HCT116 (cell line): ENCODE data around the gene CERS6. TPM values are rescaled to one million over a fixed set of nuclear protein-coding genes. Genes with fewer than 3 reads are reported as not detected.

Source experiments
- ATAC-seq: fragments of 200-7000 bp; cut with Tn5 transposase; 2 replicates; pipeline ENCODE4 v1.9.1; 2020; ENCODE audit warnings: mild to moderate bottlenecking, moderate library complexity
- BruUV-seq: library from RNA; stranded (reverse); fragments of 400-500 nt; replicated peaks from 2 replicates; lab custom pipeline; 2021; lab: Mats Ljungman, UMichigan
- CTCF ChIA-PET: fragments of 300-600 bp; sonication (Branson Sonifier 250); formaldehyde crosslinking; loops from one replicate; lab custom pipeline; 2021; ENCODE audit warnings: antibody characterized with exemption; lab: Charles Lee
- POLR2A ChIA-PET: fragments of 300-600, 350-600 bp; sonication (Branson Sonifier 250); formaldehyde crosslinking; loops from one replicate; lab custom pipeline; 2021; ENCODE audit warnings: antibody characterized with exemption; lab: Charles Lee
- RAD21 ChIA-PET, 2 experiments: fragments of 300-600 bp; sonication (Branson Sonifier 250); formaldehyde crosslinking; loops; one replicate each; lab custom pipeline; 2023; ENCODE audit warnings: low total read pairs in 2 of 2; ENCODE audit not compliant: uncharacterized antibody in 2 of 2, unreplicated experiment in 2 of 2, low non-redundant PET in 1 of 2; lab: Charles Lee
- DNase-seq: peaks from one replicate; pipeline ENCODE4 v3.0.0-alpha.2; 2010; ENCODE audit warnings: low read depth, low spot score
- H2AFZ ChIP-seq: fragments of 200-600 bp; shearing (Covaris generic), sonication (generic); 2 replicates; pipeline ENCODE4 v1.6.1; 2017; ENCODE audit warnings: low read depth, mixed run types, mixed read lengths, antibody characterized with exemption, low read length; ENCODE audit not compliant: poor library complexity, severe bottlenecking
- H3K27ac ChIP-seq: 2 replicates; pipeline ENCODE4 v1.5.1; 2012; ENCODE audit warnings: low read depth, low read length
- H3K27me3 ChIP-seq: fragments of 200-600 bp; sonication (generic); 2 replicates; pipeline ENCODE4 v1.6.1; 2016; ENCODE audit warnings: mixed run types, low read length, mixed read lengths; ENCODE audit not compliant: insufficient read depth
- H3K36me3 ChIP-seq, 2 experiments: fragments of 200-500 bp in 1 of 2; fragments of 200-600 bp in 1 of 2; sonication (Bioruptor generic) in 1 of 2; sonication (generic) in 1 of 2; 2 replicates each; pipeline versions ENCODE4 v1.5.1 to v1.6.1; 2014 to 2016; ENCODE audit warnings: low read length in 2 of 2, inconsistent platforms in 1 of 2, mixed read lengths in 1 of 2, mixed run types in 1 of 2; ENCODE audit not compliant: insufficient read depth in 2 of 2, control insufficient read depth in 1 of 2
- H3K4me1 ChIP-seq, 2 experiments: fragments of 200-600 bp in 1 of 2; sonication (generic) in 1 of 2; 2 replicates each; pipeline versions ENCODE4 v1.5.1 to v1.6.1; 2012 to 2017; ENCODE audit warnings: low read length in 2 of 2, inconsistent platforms in 1 of 2, mild to moderate bottlenecking in 1 of 2, mixed read lengths in 1 of 2, mixed run types in 1 of 2, moderate library complexity in 1 of 2; ENCODE audit not compliant: insufficient read depth in 2 of 2, control insufficient read depth in 1 of 2
- H3K4me2 ChIP-seq: fragments of 200-600 bp; sonication (generic); 2 replicates; pipeline ENCODE4 v1.6.1; 2017; ENCODE audit warnings: mixed run types, low read length, mixed read lengths
- H3K4me3 ChIP-seq, 2 experiments: fragments of 200-600 bp in 1 of 2; sonication (generic) in 1 of 2; replicated peaks in 1 of 2; 2 replicates each; pipeline ENCODE4 v1.5.1; 2011 to 2016; ENCODE audit warnings: low read length in 2 of 2, control low read depth in 1 of 2, low read depth in 1 of 2, mild to moderate bottlenecking in 1 of 2, mixed read lengths in 1 of 2, mixed run types in 1 of 2
- H3K79me2 ChIP-seq: fragments of 200-600 bp; sonication (generic); 2 replicates; pipeline ENCODE4 v1.6.1; 2017; ENCODE audit warnings: mild to moderate bottlenecking, mixed run types, low read length, moderate library complexity, mixed read lengths; ENCODE audit not compliant: insufficient read depth
- H3K9ac ChIP-seq: fragments of 200-600 bp; sonication (generic); 2 replicates; pipeline ENCODE4 v1.6.1; 2016; ENCODE audit warnings: low read length, mixed read lengths
- H3K9me2 ChIP-seq: fragments of 200-600 bp; sonication (generic), shearing (Covaris generic); 2 replicates; pipeline ENCODE4 v1.6.1; 2017; ENCODE audit warnings: mixed run types, mild to moderate bottlenecking, moderate library complexity; ENCODE audit not compliant: insufficient read depth
- H3K9me3 ChIP-seq, 2 experiments: fragments of 200-500 bp in 1 of 2; fragments of 200-600 bp in 1 of 2; sonication (Bioruptor generic) in 1 of 2; sonication (generic) in 1 of 2; 2 replicates each; pipeline ENCODE4 v1.6.1; 2014 to 2017; ENCODE audit warnings: low read length in 2 of 2, mixed read lengths in 2 of 2, inconsistent platforms in 1 of 2, low read depth in 1 of 2, mild to moderate bottlenecking in 1 of 2, mixed run types in 1 of 2, moderate library complexity in 1 of 2; ENCODE audit not compliant: control insufficient read depth in 1 of 2, insufficient read depth in 1 of 2
- H4K20me1 ChIP-seq: fragments of 200-600 bp; sonication (generic), shearing (Covaris generic); 2 replicates; pipeline ENCODE4 v1.6.1; 2017; ENCODE audit warnings: mixed run types, mild to moderate bottlenecking, moderate library complexity; ENCODE audit not compliant: insufficient read depth
- CBX3 ChIP-seq: IDR thresholded peaks from 2 replicates; pipeline ENCODE4 v1.6.1; 2012; ENCODE audit warnings: low read depth
- CEBPB ChIP-seq: IDR thresholded peaks from 2 replicates; pipeline ENCODE4 v1.6.1; 2012; ENCODE audit warnings: low read depth
- CTCF ChIP-seq, 3 experiments: fragments of 200-600 bp in 1 of 3; sonication (generic) in 1 of 3; IDR thresholded peaks in 2 of 3; conservative IDR thresholded peaks in 1 of 3; 2 replicates each; pipeline ENCODE4 v1.5.1; 2012 to 2017; ENCODE audit warnings: low read depth in 2 of 3, low read length in 2 of 3, antibody characterized with exemption in 1 of 3, borderline replicate concordance in 1 of 3, control low read depth in 1 of 3, mild to moderate bottlenecking in 1 of 3, mixed read lengths in 1 of 3, mixed run types in 1 of 3, moderate library complexity in 1 of 3; ENCODE audit not compliant: insufficient read depth in 1 of 3
- ELF1 ChIP-seq: IDR thresholded peaks from 2 replicates; pipeline ENCODE4 v1.6.1; 2012; ENCODE audit warnings: low read depth, borderline replicate concordance
- EZH2 ChIP-seq: fragments of 200-600 bp; sonication (generic); IDR thresholded peaks from 2 replicates; pipeline ENCODE4 v1.6.1; 2017; ENCODE audit warnings: antibody characterized with exemption, mixed run types
- EZH2phosphoT487 ChIP-seq: fragments of 200-600 bp; IDR thresholded peaks from 2 replicates; pipeline ENCODE4 v1.6.1; 2018; ENCODE audit warnings: antibody characterized with exemption, borderline replicate concordance
- FOSL1 ChIP-seq: IDR thresholded peaks from 2 replicates; pipeline ENCODE4 v1.6.1; 2012; ENCODE audit warnings: low read depth
- JUND ChIP-seq: IDR thresholded peaks from 2 replicates; pipeline ENCODE4 v1.6.1; 2012
- MAX ChIP-seq: IDR thresholded peaks from 2 replicates; pipeline ENCODE4 v1.6.1; 2012
- POLR2A ChIP-seq: IDR thresholded peaks from 2 replicates; pipeline ENCODE4 v1.7.0; 2011; ENCODE audit warnings: borderline replicate concordance; ENCODE audit not compliant: insufficient read depth, insufficient read length; ENCODE audit errors: extremely low read depth
- POLR2AphosphoS5 ChIP-seq: IDR thresholded peaks from 2 replicates; pipeline ENCODE4 v1.6.1; 2011; ENCODE audit warnings: mild to moderate bottlenecking, low read depth, low read length, moderate library complexity
- SIN3A ChIP-seq: IDR thresholded peaks from 2 replicates; pipeline ENCODE4 v1.6.1; 2012; ENCODE audit warnings: low read depth
- SRF ChIP-seq: IDR thresholded peaks from 2 replicates; pipeline ENCODE4 v1.6.1; 2012; ENCODE audit warnings: low read depth
- YY1 ChIP-seq: IDR thresholded peaks from 2 replicates; pipeline ENCODE4 v1.6.1; 2011; ENCODE audit warnings: low read length, low read depth, moderate library complexity, mild to moderate bottlenecking; ENCODE audit not compliant: insufficient replicate concordance; ENCODE audit errors: extremely low read depth
- intact Hi-C: fragments of 100-400 bp; cut with micrococcal nuclease; formaldehyde crosslinking; loops from 2 replicates; pipeline ENCODE4 v1.10.0; 2022
- total RNA-seq: library from RNA; stranded (reverse); gene quantifications from one replicate; pipeline ENCODE4 v1.2.1, GENCODE V29; 2021; ENCODE audit not compliant: unreplicated experiment
- TF ChIP-seq, protein P1 (sequence below): IDR thresholded peaks from 2 replicates; pipeline ENCODE4 v1.6.1; 2011; ENCODE audit warnings: mild to moderate bottlenecking, low read length, moderate library complexity; ENCODE audit not compliant: insufficient replicate concordance; ENCODE audit errors: extremely low read depth
- TF ChIP-seq, protein P2 (sequence below): IDR thresholded peaks from 2 replicates; pipeline ENCODE4 v1.6.1; 2012; ENCODE audit warnings: low read depth

Gene CERS6
- total RNA-seq, 1 experiment from 2014 or later: 37.0 TPM

GRCh38 chr2:168781191-168781817, 325.2 kb downstream of the CERS6 start:
- H2AFZ ChIP-seq: no peak overlapping the region
- ChIA-PET POLR2A (no interaction called here), CTCF (no interaction called here), RAD21 (no interaction called here)
- H3K9me2 ChIP-seq: no peaks in the 10 kb centered on the region
- H4K20me1 ChIP-seq: no peaks in the 10 kb centered on the region
- no peak overlapping the region for H3K4me2 ChIP-seq
- intact Hi-C loops: no loop called here
- H3K27me3 ChIP-seq: no peaks in the 10 kb centered on the region
- no peak for TF ChIP-seq CBX3
- TF ChIP-seq EZH2: no peak
- no peak for TF ChIP-seq SRF
- TF ChIP-seq POLR2AphosphoS5: no peak
- TF ChIP-seq POLR2A: no peak
- no peak for TF ChIP-seq YY1
- TF ChIP-seq ELF1: no peak
- no peak for TF ChIP-seq EZH2phosphoT487
- no peak for TF ChIP-seq JUND
- TF ChIP-seq SIN3A: no peak
- no peak for TF ChIP-seq CEBPB
- no peak for TF ChIP-seq FOSL1
- no peak for TF ChIP-seq MAX
- no peak for TF ChIP-seq CTCF (IDR thresholded peaks at IDR 0.05 in 2 of 3, conservative IDR thresholded peaks at IDR 0.05 in 1 of 3; ENCODE audit: borderline replicate concordance in 1 of 3, insufficient read depth in 1 of 3, low read depth in 2 of 3, low read length in 2 of 3)
- TF ChIP-seq, protein P1, sequence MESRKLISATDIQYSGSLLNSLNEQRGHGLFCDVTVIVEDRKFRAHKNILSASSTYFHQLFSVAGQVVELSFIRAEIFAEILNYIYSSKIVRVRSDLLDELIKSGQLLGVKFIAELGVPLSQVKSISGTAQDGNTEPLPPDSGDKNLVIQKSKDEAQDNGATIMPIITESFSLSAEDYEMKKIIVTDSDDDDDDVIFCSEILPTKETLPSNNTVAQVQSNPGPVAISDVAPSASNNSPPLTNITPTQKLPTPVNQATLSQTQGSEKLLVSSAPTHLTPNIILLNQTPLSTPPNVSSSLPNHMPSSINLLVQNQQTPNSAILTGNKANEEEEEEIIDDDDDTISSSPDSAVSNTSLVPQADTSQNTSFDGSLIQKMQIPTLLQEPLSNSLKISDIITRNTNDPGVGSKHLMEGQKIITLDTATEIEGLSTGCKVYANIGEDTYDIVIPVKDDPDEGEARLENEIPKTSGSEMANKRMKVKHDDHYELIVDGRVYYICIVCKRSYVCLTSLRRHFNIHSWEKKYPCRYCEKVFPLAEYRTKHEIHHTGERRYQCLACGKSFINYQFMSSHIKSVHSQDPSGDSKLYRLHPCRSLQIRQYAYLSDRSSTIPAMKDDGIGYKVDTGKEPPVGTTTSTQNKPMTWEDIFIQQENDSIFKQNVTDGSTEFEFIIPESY: no peak
- TF ChIP-seq, protein P2, sequence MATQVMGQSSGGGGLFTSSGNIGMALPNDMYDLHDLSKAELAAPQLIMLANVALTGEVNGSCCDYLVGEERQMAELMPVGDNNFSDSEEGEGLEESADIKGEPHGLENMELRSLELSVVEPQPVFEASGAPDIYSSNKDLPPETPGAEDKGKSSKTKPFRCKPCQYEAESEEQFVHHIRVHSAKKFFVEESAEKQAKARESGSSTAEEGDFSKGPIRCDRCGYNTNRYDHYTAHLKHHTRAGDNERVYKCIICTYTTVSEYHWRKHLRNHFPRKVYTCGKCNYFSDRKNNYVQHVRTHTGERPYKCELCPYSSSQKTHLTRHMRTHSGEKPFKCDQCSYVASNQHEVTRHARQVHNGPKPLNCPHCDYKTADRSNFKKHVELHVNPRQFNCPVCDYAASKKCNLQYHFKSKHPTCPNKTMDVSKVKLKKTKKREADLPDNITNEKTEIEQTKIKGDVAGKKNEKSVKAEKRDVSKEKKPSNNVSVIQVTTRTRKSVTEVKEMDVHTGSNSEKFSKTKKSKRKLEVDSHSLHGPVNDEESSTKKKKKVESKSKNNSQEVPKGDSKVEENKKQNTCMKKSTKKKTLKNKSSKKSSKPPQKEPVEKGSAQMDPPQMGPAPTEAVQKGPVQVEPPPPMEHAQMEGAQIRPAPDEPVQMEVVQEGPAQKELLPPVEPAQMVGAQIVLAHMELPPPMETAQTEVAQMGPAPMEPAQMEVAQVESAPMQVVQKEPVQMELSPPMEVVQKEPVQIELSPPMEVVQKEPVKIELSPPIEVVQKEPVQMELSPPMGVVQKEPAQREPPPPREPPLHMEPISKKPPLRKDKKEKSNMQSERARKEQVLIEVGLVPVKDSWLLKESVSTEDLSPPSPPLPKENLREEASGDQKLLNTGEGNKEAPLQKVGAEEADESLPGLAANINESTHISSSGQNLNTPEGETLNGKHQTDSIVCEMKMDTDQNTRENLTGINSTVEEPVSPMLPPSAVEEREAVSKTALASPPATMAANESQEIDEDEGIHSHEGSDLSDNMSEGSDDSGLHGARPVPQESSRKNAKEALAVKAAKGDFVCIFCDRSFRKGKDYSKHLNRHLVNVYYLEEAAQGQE: no peak
- no peaks in the 10 kb centered on the region for H3K79me2 ChIP-seq
- DNase-seq (no peak), ATAC-seq (no peak)
- H3K9me3 ChIP-seq: no peaks in the 10 kb centered on the region
- no TSS peak for BruUV-seq
- no peak overlapping the region for H3K27ac ChIP-seq
- H3K4me1 ChIP-seq: no peaks in the 10 kb centered on the region
- no peak overlapping the region for H3K9ac ChIP-seq
- H3K36me3 ChIP-seq: no peaks in the 10 kb centered on the region
- H3K4me3 ChIP-seq: no peak overlapping the region
